Heart left ventricle (tissue), 13 donors: Measurements from ENCODE around the gene WDR77.

Source experiments
- POLR2A ChIP-seq, 2 donors: fragments of 450-650 bp; IDR thresholded peaks; one replicate each; pipeline ENCODE4 v1.6.1; 2017; ENCODE audit warnings: antibody characterized with exemption in 2 of 2, mild to moderate bottlenecking in 2 of 2, moderate library complexity in 2 of 2
- TF ChIP-seq, protein P1 (sequence below), 12 donors: fragments of 200-600 bp; sonication (generic) in 4 of 12; IDR thresholded peaks; one replicate each; pipeline versions ENCODE4 v1.5.0 to v1.8.0; 2018 to 2022; ENCODE audit warnings: antibody characterized with exemption in 12 of 12, mild to moderate bottlenecking in 5 of 12
- donor health status: ischemic (EF 13 %, LVEDD 7.1; RV severe dilation, severe dysfunction).
- donor health status: DM: no; HTN: yes; CAD: no.
- donor health status: DM: no; HTN: no; CAD: no.
- donor health status: ischemic (EF 25% LVEDD 6.9; RV normal size, moderate dysfunction).
- donor health status: ischemic (EF 25% LVEDD 5.7; RV mildly dilated, moderate dysfunction).
- donor health status: ischemic (EF 35%, LVEDD 5.7; RV mildly dilated, moderate dysfunction).
- donor health status: nonischemic (EF 11% LVEDD 7.7; RV severe dilation, severe dysfunction).
- donor health status: DM: yes; HTN: yes; CAD: no.
- donor health status: PGD.
- donor health status: ischemic (EF 29% LVEDD 5.4; RV normal size, mild dysfunction).
- donor health status: nonischemic (EF 23%, LVEDD 6.1; RV moderate dilation, normal function).

GRCh38 chr1:111442457-111442856 is 6.6 kb downstream of the WDR77 start:
- TF ChIP-seq, protein P1, sequence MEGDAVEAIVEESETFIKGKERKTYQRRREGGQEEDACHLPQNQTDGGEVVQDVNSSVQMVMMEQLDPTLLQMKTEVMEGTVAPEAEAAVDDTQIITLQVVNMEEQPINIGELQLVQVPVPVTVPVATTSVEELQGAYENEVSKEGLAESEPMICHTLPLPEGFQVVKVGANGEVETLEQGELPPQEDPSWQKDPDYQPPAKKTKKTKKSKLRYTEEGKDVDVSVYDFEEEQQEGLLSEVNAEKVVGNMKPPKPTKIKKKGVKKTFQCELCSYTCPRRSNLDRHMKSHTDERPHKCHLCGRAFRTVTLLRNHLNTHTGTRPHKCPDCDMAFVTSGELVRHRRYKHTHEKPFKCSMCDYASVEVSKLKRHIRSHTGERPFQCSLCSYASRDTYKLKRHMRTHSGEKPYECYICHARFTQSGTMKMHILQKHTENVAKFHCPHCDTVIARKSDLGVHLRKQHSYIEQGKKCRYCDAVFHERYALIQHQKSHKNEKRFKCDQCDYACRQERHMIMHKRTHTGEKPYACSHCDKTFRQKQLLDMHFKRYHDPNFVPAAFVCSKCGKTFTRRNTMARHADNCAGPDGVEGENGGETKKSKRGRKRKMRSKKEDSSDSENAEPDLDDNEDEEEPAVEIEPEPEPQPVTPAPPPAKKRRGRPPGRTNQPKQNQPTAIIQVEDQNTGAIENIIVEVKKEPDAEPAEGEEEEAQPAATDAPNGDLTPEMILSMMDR (IDR thresholded peaks at IDR 0.05) = no peak
- no peak for TF ChIP-seq POLR2A (IDR thresholded peaks at IDR 0.05)
